Muscle layer of duodenum (tissue), 2 donors: ENCODE results near the gene RPS19BP1.

Experiments
- H3K27ac ChIP-seq: one replicate; pipeline ENCODE4 v1.7.0; 2013; ENCODE audit warnings: mild to moderate bottlenecking, low read length
- H3K27me3 ChIP-seq: one replicate; pipeline ENCODE4 v1.7.0; 2013; ENCODE audit warnings: low read depth, mild to moderate bottlenecking, control low read depth, low read length
- H3K36me3 ChIP-seq, 2 donors: one replicate each; pipeline ENCODE4 v1.7.0; 2013; ENCODE audit warnings: low read length in 2 of 2, control low read depth in 1 of 2, mild to moderate bottlenecking in 1 of 2; ENCODE audit not compliant: insufficient read depth in 2 of 2, control insufficient read depth in 1 of 2
- H3K4me1 ChIP-seq, 2 donors: one replicate each; pipeline ENCODE4 v1.7.0; 2013; ENCODE audit warnings: low read length in 2 of 2, mild to moderate bottlenecking in 2 of 2, control low read depth in 1 of 2, moderate library complexity in 1 of 2; ENCODE audit not compliant: insufficient read depth in 2 of 2, control insufficient read depth in 1 of 2
- H3K4me3 ChIP-seq, 2 donors: one replicate each; pipeline ENCODE4 v1.7.0; 2013; ENCODE audit warnings: low read length in 2 of 2, low read depth in 1 of 2, mild to moderate bottlenecking in 1 of 2
- H3K9me3 ChIP-seq, 2 donors: one replicate each; pipeline ENCODE4 v1.7.0; 2013; ENCODE audit warnings: low read length in 2 of 2, control low read depth in 1 of 2, mild to moderate bottlenecking in 1 of 2; ENCODE audit not compliant: control insufficient read depth in 1 of 2
- donor health status: healthy.

Gene RPS19BP1

GRCh38 chr22:39482768-39483167 is 49.8 kb downstream of the RPS19BP1 start:
- Histone ChIP-seq H3K36me3 (no peaks in the 10 kb centered on the region), H3K27me3 (no peaks in the 10 kb centered on the region), H3K4me1 (no peaks in the 10 kb centered on the region), H3K27ac (no peak overlapping the region), H3K4me3 (no peak overlapping the region), H3K9me3 (no peaks in the 10 kb centered on the region)

GRCh38 chr22:39481595-39481994 is 51.0 kb downstream of the RPS19BP1 start:
- Histone ChIP-seq H3K4me1 (no peaks in the 10 kb centered on the region), H3K4me3 (no peak overlapping the region), H3K9me3 (no peaks in the 10 kb centered on the region), H3K27ac (no peak overlapping the region), H3K27me3 (no peaks in the 10 kb centered on the region), H3K36me3 (no peaks in the 10 kb centered on the region)

GRCh38 chr22:39481054-39481453 is 51.5 kb downstream of the RPS19BP1 start:
- H3K4me1 ChIP-seq = no peaks in the 10 kb centered on the region
- no peak overlapping the region for H3K4me3 ChIP-seq
- no peak overlapping the region for H3K27ac ChIP-seq

DNA sequence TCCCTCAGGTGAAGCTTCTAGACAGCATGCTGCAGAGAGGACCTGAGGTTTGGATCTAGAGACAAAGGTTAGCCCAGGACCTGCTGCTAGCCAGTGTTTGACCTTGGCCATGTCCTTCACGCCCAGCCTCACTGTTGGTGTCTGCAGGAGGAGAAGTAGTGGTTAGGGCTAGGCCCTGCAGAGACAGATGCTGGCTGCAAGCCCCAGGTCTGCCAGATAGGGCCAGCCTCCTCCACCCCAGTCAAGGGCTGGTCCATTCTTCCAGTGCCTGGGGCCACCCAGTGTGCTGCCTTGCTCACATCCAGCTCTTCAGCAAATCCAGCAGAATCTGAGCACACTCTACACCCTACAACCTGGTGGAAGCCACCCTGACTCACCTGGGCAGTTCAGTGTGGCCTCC is 52.0 kb downstream of the RPS19BP1 start:
- Histone ChIP-seq H3K27ac (no peak overlapping the region), H3K4me3 (no peak overlapping the region), H3K36me3 (no peaks in the 10 kb centered on the region), H3K4me1 (no peaks in the 10 kb centered on the region), H3K9me3 (no peaks in the 10 kb centered on the region), H3K27me3 (no peaks in the 10 kb centered on the region)

More at GRCh38 chr22:39481054-39481453, 51.5 kb downstream of the RPS19BP1 start:
- Histone ChIP-seq H3K27me3 (no peaks in the 10 kb centered on the region), H3K9me3 (no peaks in the 10 kb centered on the region), H3K36me3 (no peaks in the 10 kb centered on the region)

- no peaks in the 10 kb centered on the region for H3K9me3 ChIP-seq
- no peak overlapping the region for H3K27ac ChIP-seq
- H3K27me3 ChIP-seq = no peaks in the 10 kb centered on the region
- H3K4me1 ChIP-seq = no peaks in the 10 kb centered on the region
- H3K4me3 ChIP-seq = no peak overlapping the region
- no peaks in the 10 kb centered on the region for H3K36me3 ChIP-seq
These were observed 53.3 kb downstream of the RPS19BP1 start for GRCh38 chr22:39479254-39479653.
